NT2/D1 (cell line): Measurements from ENCODE around the gene PAPLN.

ENCODE experiments used
- SUZ12 ChIP-seq: IDR thresholded peaks from 2 replicates; pipeline ENCODE4 v1.6.1; 2011; ENCODE audit not compliant: insufficient read length, insufficient read depth; ENCODE audit errors: extremely low read depth
- YY1 ChIP-seq: IDR thresholded peaks from 2 replicates; pipeline ENCODE4 v1.6.1; 2011; ENCODE audit not compliant: insufficient read length, insufficient read depth
- ZNF274 ChIP-seq: IDR thresholded peaks from 2 replicates; pipeline ENCODE4 v1.6.1; 2011; ENCODE audit warnings: mild to moderate bottlenecking, low read depth, low read length

DNA sequence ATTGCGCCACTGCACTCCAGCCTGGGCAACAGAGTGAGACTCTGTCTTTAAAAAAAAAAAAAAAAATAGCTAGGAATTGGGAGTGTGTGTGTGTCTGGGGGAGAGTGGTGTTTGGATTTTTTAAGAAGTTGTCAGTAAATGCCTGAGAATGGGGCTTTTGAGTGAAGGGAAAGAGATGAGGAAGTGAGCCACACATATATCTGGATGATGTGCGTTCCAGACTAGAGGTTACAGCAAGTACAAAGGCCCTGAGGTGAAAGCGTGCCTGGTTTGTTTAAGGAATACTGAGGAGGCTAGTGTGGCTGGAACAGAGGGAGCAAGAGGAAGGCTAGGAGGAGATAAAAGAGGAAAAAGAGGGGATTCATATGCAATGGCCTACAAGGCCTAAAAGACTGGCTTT is 70.0 kb downstream of the PAPLN start:
- TF ChIP-seq SUZ12 (no peak), ZNF274 (no peak), YY1 (no peak)
